ENCODE measurements around the gene LACTBL1.
"Not testable (repeated sequence)": the region's sequence is repeated elsewhere in the genome, so short reads cannot be mapped to it uniquely, and the experiment has no call there.

DNA sequence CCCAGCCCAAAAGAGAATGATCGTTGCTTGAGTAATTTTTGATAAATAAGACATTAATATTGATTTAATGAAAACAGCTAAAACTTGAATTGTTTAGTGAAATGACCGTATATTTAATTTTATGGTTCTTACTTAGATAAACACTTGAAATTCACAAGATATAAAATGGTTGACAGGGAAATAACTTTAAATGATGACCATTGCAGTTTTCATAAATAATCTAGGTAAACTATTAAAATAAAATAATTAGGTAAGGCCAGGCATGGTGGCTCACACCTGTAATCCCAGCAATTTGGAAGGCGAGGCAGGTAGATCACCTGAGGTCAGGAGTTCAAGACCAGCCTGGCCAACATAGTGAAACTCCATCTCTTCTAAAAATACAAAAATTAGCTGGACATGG, 19.7 kb upstream of the LACTBL1 start:
- TF ChIP-seq CTCF (IDR thresholded peaks at IDR 0.05); EZH2 (IDR thresholded peaks at IDR 0.05; ENCODE audit: borderline replicate concordance, insufficient read depth, low read depth, low read length, poor library complexity, severe bottlenecking): not testable (repeated sequence)
